HG03460 (cell line): ENCODE measurements around the gene LARP4.
"Not testable (repeated sequence)": the region's sequence is repeated elsewhere in the genome, so short reads cannot be mapped to it uniquely, and the experiment has no call there.

Experiments used
- ATAC-seq: cut with Tn5 transposase; IDR thresholded peaks from one replicate; pipeline ENCODE4 v1.9.1; 2021; ENCODE audit not compliant: unreplicated experiment

Gene LARP4

DNA sequence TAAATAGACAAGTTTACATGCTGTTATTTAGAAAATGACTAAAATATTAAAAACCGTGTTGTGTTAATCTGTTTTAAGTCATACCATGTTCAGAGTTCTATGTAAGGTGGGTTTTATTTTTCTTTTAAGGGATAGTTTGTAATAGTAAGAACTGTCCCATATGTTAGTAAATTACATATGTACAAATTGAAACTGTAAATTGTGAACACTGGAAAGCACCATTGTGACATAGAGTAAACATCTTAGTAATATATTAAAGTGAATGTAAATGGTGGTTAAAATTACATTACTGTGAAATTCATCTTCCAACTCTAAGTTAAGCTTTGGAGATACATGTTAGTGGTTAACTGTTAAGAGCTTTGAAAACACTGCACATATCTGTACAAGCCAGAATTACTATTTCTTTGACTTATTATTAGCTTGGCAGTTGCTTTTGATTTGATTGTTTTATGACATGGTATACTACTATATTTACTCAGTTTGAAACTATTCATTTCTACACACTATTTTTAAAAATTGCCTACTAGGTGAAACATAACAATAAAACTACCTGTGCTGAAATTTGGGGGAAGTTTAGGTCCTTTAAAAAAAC, 76.7 kb downstream of the LARP4 start:
- ATAC-seq, result no peak

DNA sequence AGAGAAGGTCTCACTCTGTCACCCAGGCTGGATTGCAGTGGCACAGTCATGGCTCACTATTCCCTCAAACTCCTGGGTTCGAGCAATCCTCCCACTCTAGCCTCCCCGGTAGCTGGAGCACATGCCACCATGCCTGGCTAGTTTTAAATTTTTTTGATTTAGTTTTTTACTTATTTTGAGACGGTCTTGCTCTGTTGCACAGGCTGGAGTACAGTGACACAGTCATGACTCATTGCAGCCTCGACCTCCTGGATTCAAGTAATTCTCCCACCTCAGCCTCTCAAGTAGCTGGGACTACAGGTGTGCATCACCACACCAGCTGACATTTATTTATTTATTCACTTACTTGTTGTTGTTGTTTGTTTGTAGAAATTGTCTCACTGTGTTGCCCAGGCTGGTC, 81.9 kb downstream of the LARP4 start:
- ATAC-seq, result no peak

DNA sequence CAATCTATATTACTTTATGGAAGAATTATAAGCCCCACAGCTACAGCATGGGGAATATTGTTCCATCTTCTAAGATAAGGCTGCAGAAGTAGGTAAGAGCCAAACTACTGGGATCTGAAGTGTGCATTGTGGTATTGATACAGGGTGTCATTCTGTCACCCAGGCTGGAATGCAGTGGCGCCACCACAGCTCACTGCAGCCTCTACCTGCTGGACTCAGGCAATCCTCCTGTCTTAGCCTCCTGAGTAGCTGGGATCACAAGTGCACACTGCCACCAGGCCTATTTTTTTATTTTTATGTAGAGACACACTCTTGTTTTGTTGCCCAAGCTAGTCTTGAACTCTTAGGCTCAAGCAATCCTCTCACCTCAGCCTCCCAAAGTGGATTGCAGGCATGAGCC, 82.8 kb downstream of the LARP4 start:
- ATAC-seq, result no peak

DNA sequence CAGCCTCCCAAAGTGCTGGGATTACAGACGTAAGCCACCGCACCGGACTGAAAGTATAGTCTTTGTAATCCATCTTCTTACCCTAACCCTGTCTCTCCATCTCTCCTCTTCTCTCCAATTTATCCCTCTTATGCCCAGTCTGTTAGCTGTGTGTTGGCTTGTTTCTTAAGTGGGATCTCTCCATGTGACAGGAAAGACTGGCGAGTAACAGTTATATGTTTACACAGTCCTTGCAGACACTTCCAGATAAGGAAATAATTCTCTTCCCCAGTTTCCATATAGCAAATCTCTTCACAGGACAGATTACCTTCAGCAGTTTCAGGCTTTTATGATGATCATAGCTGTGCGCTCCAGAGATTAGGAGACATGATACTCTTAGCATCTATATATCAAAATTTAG, 88.1 kb downstream of the LARP4 start:
- ATAC-seq, result no peak

DNA sequence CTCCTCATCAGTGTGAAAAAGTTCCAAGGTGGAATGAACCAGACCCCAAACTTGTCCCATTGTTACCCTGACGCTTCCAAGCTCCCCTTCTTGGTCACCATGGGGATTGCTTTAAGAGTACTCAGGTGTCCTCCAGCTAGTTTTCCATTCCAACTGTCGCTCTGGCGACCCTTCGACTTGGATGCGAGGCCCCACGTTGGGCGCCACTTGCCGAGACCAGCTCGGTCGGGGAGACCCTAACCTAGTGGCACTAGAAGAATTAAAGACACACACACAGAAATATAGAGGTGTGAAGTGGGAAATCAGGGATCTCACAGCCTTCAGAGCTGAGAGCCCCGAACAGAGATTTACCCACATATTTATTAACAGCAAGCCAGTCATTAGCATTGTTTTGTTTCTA, 97.4 kb downstream of the LARP4 start:
- not testable (repeated sequence) for ATAC-seq

DNA sequence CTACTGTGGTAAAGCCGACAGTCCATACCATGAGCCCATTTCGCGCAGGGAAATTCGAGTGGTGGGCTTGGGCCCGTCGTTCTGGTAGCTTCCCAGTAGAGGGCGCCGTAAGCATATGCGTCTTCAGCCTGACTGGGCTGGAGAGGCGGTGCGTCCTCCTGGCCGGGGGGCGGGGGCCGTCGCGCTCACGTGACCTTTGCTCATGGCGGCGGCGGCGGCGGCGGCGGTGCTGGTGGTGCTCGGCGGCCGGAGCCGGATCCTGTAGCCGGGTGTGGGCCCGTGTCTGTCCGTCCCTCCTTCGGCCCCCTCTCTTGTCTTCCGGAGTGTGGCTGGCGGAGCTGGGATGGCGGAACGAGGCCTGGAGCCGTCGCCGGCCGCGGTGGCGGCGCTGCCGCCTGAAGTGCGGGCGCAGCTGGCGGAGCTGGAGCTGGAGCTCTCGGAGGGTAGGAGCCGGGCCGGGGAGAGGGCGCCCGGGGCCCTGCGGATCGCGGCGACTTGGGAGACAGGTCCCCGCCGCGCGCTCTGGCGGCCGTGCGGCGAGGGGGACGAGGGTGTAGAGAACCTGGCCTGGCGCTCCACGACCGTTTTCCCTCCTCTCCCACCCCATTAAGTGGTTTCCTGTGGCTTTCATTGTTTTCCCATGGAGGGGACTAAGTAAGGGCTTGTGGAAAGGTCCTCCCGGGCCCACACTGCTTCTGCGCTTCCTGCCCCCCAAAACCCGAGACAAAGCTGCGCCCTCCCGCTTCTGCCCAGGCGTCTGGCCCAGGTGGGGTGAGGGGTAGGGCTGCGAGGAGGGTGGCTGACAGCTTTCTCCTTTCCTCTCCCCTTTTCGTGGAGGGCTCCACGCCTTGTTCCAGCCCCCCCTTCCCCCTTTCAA, 104.4 kb downstream of the LARP4 start, which contains the start of gene DIP2B:
Gene DIP2B, plus strand, starts transcription at position 188 of the 877 bp plus-strand sequence. Its CDS starts 156 bp downstream, at position 344.
- ATAC-seq, result peak; percentile 62

DNA sequence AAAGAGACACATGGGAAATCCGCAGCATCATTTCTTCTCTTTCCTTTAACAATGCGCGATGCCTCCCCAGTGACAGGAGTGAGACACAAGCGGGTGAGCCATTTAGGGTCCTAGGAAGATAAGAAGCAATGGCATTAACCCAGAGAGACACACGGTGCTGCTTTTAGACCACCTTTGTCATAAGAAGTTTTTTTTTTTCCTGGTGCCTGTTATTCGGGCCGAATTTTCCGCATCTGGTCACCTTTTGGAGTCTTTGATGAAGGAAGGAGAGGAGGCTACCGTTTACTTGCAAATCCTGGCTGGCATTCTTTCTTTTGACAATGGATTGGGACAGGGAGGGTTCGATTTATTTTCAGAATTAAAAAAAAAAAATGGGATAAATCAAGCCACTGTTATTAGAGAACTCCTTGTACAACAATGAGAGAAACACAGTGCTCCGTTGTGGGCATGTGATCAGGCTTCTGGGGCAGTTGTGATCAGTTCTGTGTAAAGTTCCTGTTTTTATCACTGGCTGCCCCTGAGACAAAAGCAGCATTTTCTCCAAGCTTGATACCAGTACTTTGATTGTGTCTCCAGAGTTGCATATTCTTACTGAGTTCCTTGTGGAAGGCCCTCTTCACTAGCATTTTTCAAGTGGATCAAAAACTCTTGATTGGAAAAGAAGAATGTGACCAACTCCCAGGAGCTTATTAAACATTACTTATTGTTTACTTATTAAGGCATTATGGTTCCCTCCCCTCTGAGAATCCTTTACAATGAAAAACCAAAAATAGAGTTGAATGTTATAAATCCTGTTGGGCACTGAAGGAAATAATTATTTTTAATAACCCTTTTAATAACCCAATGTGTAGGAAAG, 105.2 kb downstream of the LARP4 start:
- ATAC-seq, result no peak

DNA sequence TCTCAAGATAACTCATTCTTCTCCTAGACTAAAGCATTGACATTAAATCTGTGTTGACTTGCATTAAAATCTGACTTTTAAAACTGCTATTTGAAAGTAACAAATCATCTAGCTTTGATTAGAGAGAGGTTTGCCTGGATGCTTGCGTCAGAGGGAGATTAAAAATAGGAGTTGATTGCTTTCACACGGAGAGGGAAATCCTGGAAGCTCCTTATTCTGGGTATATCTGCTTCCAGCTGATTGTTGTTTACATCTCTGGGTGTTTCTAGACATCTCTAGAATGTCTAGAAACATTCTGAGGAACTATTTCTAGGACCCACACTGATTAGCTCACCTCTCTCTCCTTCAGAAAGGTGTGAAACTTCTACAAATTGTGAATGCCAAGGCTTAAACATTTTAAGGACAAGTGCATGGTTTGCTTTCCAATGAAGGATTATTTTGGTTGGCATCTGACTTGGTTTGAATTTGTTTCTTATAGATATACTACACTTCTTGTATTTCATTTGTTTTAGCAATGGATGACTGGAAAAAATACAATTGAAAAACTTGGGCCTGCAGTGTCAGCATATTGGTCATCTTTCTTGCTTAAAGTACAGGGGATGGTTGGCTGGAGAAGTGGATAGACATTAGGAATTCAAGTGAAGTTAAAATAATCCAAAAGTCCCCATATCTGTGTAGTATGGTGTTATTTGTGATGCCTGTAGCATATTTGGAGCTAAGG, 106.2 kb downstream of the LARP4 start:
- no peak for ATAC-seq

DNA sequence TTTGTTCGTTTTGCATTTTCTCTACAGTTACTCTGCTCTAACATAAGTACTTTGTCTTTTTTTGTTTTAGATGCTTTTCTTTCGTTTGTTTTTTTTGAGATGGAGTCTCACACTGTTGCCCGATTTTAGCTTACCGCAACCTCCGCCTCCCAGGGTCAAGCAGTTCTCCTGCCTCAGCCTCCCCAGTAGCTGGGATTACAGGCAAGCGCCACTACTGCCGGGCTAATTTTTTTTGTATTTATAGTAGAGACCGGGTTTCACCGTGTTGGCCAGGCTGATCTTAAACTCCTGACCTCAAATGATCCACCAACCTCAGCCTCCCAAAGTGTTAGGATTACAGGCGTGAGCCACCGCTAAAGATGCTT, 106.8 kb downstream of the LARP4 start:
- ATAC-seq, result no peak

DNA sequence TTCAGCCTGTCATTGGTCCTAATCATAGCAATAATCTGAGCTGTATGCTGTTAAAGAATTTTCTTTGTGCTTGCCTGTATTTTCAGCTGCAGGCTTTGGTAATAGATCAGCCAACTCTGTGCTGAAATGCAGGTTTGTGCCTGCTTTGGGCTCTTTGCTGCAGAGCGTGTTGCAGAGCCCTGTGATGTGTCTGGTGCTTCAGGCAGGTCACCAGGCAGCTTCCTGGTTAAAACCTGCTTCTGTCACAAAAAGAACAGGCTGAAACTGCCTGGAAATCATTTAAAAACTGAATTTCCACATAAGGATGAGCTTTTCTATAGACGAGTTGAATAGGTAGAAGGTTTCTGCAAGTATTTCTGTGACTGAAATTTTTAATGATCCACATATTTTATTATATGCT, 107.2 kb downstream of the LARP4 start:
- no peak for ATAC-seq

DNA sequence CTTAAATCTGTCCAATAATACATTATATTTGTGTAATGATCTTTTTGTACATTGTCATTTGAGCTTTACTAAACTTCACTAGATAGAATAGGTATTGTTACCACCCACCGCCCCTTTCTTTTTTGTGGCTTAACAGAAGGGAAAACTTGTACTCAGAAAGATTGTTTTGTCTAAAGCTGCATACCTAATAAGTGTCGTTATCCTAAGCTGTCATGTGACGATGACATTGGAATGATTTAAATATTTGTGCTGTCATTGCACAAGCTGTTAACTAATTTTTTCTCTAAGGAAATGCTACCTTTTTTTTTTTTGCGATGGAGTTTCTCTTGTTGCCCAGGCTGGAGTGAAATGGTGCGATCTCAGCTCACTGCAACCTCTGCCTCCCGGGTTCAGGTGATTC, 107.7 kb downstream of the LARP4 start:
- ATAC-seq, result no peak

DNA sequence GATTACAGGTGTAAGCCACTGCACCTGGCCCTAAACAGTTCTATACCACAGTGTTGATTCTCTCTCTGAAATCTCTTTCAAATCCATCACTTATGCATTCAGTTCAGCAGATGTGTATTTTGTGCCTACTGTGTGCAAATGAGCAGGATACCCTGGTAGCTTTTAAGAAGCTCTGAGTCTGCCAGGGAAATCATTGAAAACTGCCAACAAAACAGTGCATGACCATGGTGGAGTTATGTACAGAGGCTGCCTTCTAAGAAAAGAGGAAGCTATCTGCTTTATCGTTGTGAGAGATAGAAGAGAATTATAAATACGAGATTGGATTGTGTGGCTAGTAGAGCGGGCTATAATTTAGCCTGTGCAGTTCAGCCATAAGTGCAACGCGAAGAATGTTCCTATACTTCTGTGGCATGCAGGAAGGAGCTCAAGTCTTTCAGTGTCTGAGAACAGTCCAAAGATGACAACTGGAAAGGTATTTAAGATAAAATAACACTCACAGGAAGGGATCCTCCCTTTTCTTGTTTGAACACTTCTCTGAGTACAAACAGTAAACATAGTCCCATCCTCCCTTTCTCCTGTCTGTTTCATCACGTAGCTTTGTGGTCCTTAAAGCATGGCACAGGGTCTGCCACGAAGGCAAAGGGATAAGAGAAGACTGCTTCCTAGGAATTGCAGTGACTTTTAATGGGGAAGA, 108.4 kb downstream of the LARP4 start:
- ATAC-seq, result no peak

DNA sequence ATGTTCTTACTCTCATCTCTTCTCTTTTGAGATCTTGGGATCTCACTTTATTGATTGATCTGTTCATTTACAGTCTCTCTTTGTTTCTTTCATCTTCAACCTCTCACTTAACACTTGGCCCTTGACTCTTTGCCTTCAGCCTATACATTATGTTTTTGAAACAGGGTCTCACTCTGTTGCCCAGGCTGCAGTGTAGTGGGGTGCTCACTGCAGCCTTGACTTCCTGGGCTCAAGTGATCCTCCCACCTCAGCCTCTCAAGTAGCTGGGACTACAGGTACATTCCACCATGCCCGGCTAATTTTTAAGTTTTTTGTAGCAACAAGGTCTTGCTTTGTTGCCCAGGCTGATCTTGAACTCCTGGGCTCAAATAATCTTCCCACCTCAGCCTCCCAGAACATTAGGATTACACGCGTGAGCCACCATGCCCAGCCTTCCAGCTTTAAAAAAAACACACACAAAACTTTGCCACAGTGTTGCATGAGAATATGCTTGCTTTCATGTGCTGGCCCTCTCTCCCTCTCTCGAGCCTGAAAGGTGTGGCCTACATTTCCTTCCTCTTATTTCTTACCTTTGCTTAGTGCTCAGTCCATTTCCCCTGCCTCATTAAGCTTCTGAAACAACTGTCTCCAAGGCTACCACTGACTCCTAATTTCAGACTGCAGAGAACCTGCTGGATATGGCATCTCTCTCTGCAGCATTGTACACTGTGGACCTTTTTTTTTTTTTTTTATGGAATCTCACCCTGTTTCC, 114.0 kb downstream of the LARP4 start:
- no peak for ATAC-seq

DNA sequence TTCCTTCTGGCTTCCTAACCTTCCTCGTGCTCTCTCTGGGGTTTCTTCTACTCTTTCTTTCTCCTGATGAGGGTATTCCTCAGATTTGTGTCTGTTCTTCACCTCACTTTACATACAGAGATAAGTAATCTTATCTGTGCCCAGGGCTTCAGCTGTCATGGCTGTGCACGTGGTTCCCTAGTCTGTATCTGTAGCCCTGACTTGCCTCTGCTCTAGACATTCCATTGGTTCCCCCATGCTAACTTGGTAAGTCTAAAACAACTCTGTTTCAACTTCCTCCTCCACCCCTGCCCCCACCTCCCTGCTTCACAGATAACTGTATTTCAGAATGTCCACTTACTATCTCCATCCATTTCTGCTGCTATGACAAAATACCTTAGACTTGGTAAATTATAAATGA, 114.9 kb downstream of the LARP4 start:
- ATAC-seq, result no peak

DNA sequence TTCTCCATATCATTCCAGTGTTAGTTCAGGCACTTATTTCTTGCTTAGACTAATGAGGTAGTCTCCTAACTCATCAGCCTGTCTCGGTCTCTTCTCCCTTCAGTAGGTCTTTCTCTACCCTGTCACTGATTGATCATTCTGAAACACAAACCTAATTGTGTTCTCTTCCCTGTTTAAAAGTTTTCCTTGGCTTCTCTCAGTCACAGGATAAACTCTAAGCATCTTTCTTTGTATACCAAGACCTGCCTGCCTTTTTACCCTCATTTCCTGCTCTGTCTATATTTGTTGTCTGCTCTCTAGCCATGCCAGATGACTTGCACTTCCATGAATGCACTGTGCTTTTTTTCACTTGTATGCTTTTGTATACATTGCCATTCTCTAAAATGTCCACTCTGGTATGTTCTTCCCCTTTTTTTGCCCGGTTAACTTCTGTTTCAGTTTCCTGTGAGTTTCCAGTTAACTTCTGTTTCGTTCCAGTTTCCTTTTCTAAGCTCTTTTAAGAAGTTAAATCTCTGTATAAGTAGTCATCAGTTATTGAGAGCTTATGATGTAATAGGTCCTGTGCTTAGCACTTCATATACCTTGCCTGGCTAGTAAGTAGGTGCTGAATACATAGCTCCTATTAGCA, 116.8 kb downstream of the LARP4 start:
- ATAC-seq, result peak; percentile 67

DNA sequence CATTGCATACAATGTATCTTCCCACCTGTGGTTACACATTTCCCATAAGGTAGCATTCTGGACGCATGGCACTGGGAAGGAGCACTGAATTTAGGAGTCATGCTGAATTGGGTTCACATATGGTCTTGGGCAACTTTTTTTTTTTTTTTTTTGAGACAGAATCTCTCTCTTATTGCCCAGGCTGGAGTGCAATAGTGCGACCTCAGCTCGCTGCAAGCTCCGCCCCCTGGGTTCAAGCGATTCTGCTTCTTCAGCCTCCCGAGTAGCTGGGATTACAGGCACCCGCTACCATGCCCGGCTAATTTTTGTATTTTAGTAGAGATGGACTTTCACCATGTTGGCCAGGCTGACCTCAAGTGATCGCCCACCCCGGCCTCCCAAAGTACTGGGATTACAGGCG, 117.4 kb downstream of the LARP4 start:
- ATAC-seq, result no peak

DNA sequence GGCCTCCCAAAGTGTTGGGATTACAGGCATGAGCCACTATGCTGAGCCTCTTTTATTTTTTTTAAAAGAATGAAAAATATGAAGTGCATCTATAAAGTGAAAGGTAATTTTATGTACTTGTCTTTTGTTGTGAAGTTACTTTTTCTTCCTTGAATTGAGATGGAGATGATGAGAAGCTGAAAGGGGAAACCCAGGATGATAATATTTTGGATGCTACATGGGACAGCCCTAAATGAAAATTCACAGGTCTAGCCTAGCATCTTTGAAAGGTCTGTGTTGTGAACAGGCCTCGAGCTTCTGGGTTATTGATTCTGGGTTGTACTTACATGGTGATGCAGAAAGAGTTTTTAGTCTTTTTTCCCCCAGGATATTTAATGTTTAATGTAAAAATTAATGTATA, 118.7 kb downstream of the LARP4 start:
- no peak for ATAC-seq

DNA sequence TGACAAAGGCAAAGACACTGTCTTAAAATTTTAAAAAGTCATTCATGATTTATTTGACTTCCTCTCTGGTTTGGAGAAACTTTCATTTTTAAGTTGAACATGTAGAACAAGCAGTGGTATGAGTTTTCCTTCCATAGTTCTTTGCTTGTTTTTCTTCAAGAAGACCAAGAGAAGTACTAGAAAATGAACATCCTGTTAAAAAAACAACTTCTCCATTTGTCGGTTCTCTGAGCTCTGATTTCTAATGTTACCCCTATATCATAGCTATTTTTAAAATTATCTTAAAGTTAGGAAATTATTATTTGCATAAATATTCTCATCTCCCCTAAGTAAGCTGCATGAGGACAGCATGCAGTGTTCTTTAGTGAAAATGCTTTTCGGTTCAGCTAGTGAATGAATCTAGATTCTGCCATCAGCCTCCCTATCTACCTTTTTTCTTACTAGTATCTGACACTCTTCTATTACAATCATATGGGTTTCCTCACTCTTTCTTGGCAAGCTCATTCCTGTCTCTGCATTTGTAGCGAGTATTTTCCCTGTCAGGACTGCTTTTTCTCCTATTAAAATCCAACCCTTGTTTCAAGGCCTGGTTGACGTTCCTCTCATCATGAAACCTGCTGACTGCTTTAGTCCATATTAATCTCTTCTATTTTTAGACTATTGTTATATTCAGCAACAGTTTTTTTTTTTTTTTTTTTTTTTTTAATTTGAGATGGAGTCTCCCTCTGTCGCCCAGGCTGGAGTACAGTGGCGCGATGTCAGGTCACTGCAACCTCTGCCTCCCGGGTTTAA, 119.9 kb downstream of the LARP4 start:
- no peak for ATAC-seq
